GM12878 (cell line): ENCODE data around the gene ARL3. TPM values are rescaled to one million over a fixed set of nuclear protein-coding genes. Genes with fewer than 3 reads are reported as not detected.

Experiments used
- ATAC-seq: fragments of 200-7000 bp; cut with Tn5 transposase; 3 replicates; pipeline ENCODE4 v1.9.1; 2020; ENCODE audit warnings: mild to moderate bottlenecking, moderate library complexity
- BruUV-seq: library from RNA; stranded (reverse); fragments of 400-500 nt; replicated peaks from 2 replicates; lab custom pipeline; 2021; lab: Mats Ljungman, UMichigan
- CTCF ChIA-PET: fragments of 300-600 bp; sonication (Branson Sonifier 250); formaldehyde crosslinking; extraction: SDS; loops from one replicate; lab custom pipeline; 2021; ENCODE audit warnings: inconsistent platforms; lab: Yijun Ruan, JAX
- POLR2A ChIA-PET: fragments of 350-600 bp; formaldehyde crosslinking; extraction: SDS; loops from one replicate; lab custom pipeline; 2021; ENCODE audit warnings: inconsistent platforms; lab: Charles Lee
- RAD21 ChIA-PET: fragments of 300-600 bp; sonication (Branson Sonifier 250); formaldehyde crosslinking; loops from one replicate; lab custom pipeline; 2023; ENCODE audit warnings: antibody characterized with exemption; ENCODE audit not compliant: unreplicated experiment; lab: Charles Lee
- SMC1A ChIA-PET: fragments of 300-600 bp; sonication (Branson Sonifier 250); formaldehyde crosslinking; loops from one replicate; lab custom pipeline; 2023; ENCODE audit not compliant: unreplicated experiment, uncharacterized antibody; lab: Charles Lee
- DNase-seq: peaks from one replicate; pipeline ENCODE4 v3.0.0-alpha.2; 2011; ENCODE audit warnings: low read depth, low spot score
- FAIRE-seq: peaks from 3 replicates; lab custom pipeline; 2011; peaks lifted over from hg19 to GRCh38; lab: Jason Lieb, UNC
- H2AFZ ChIP-seq: 2 replicates; pipeline ENCODE4 v1.6.0; 2011; ENCODE audit warnings: low read depth, low read length, control low read depth; ENCODE audit not compliant: control insufficient read depth
- H3K27ac ChIP-seq: 2 replicates; pipeline ENCODE4 v1.5.1; 2011; ENCODE audit warnings: control low read depth; ENCODE audit not compliant: control insufficient read depth, insufficient read depth
- H3K27me3 ChIP-seq, 2 experiments: replicated peaks in 1 of 2; 2 replicates each; pipeline versions ENCODE4 v1.6.0 to v1.6.1; 2011; ENCODE audit warnings: low read length in 1 of 2; ENCODE audit not compliant: control insufficient read depth in 2 of 2, insufficient read depth in 2 of 2
- H3K36me3 ChIP-seq, 2 experiments: 2 replicates each; pipeline ENCODE4 v1.5.1; 2011; ENCODE audit warnings: low read length in 1 of 2; ENCODE audit not compliant: control insufficient read depth in 2 of 2, insufficient read depth in 2 of 2
- H3K4me1 ChIP-seq: 2 replicates; pipeline ENCODE4 v1.6.1; 2011; ENCODE audit warnings: mild to moderate bottlenecking, low read length, moderate library complexity, mixed read lengths; ENCODE audit not compliant: control insufficient read depth, insufficient read depth
- H3K4me2 ChIP-seq: 2 replicates; pipeline ENCODE4 v1.6.0; 2011; ENCODE audit warnings: control low read depth; ENCODE audit not compliant: control insufficient read depth, insufficient read depth
- H3K4me3 ChIP-seq: fragments of 200-600 bp; sonication (generic); 2 replicates; pipeline ENCODE4 v1.5.1; 2016
- H3K79me2 ChIP-seq: 2 replicates; pipeline ENCODE4 v1.6.0; 2011; ENCODE audit warnings: low read length; ENCODE audit not compliant: control insufficient read depth, insufficient read depth
- H3K9ac ChIP-seq: 2 replicates; pipeline ENCODE4 v1.8.0; 2011; ENCODE audit warnings: low read length, control low read depth, mixed read lengths; ENCODE audit not compliant: control insufficient read depth, insufficient read depth
- H3K9me3 ChIP-seq: replicated peaks from 3 replicates; pipeline ENCODE4 v1.5.1; 2011; ENCODE audit warnings: mild to moderate bottlenecking, low read length; ENCODE audit not compliant: control insufficient read depth, insufficient read depth
- H4K20me1 ChIP-seq: 2 replicates; pipeline ENCODE4 v1.6.0; 2011; ENCODE audit not compliant: control insufficient read depth, insufficient read depth
- BCLAF1 ChIP-seq: fragments of 450-650 bp; IDR thresholded peaks from 2 replicates; pipeline ENCODE4 v1.6.1; 2017; ENCODE audit warnings: antibody characterized with exemption, mild to moderate bottlenecking, moderate library complexity
- CHD4 ChIP-seq: fragments of 200-600 bp; sonication (generic); IDR thresholded peaks from 2 replicates; pipeline ENCODE4 v1.6.1; 2016; ENCODE audit warnings: mild to moderate bottlenecking
- MEF2A ChIP-seq: IDR thresholded peaks from 2 replicates; pipeline ENCODE4 v1.6.1; 2011; ENCODE audit warnings: low read depth, mild to moderate bottlenecking, low read length, moderate library complexity; ENCODE audit not compliant: insufficient read depth
- NR2C2 ChIP-seq: IDR thresholded peaks from 2 replicates; pipeline ENCODE4 v1.6.1; 2011; ENCODE audit warnings: borderline replicate concordance, low read depth; ENCODE audit not compliant: control insufficient read depth, insufficient read length
- RAD51 ChIP-seq: fragments of 450-650 bp; IDR thresholded peaks from 2 replicates; pipeline ENCODE4 v1.6.1; 2016; ENCODE audit warnings: moderate library complexity, mild to moderate bottlenecking, inconsistent platforms
- SMAD5 ChIP-seq: IDR thresholded peaks from 2 replicates; pipeline ENCODE4 v1.6.1; 2016; ENCODE audit warnings: antibody characterized with exemption, low read depth
- TCF3 ChIP-seq: IDR thresholded peaks from 2 replicates; pipeline ENCODE4 v1.6.1; 2012; ENCODE audit warnings: low read depth, mild to moderate bottlenecking, low read length, borderline replicate concordance; ENCODE audit not compliant: insufficient read depth
- WGBS: methylation state at CpG from one replicate; pipeline ENCODE4 v1.1.6; 2016; ENCODE audit warnings: low lambda C conversion rate; ENCODE audit not compliant: insufficient replicate concordance, insufficient coverage; ENCODE audit errors: missing lambda C conversion rate; 5-methylcytosine and 5-hydroxymethylcytosine counted together
- in situ Hi-C: fragments of 300-500 bp; cut with MboI; formaldehyde crosslinking; loops from 9 replicates; pipeline ENCODE4 v1.14.3; 2018; ENCODE audit warnings: mixed read lengths
- intact Hi-C: fragments of 100-400 bp; cut with micrococcal nuclease; formaldehyde crosslinking; loops from one replicate; pipeline ENCODE4 v1.14.2; 2022; ENCODE audit not compliant: unreplicated experiment
- polyA plus RNA-seq, 11 experiments: library from polyadenylated mRNA; depleted of rRNA in 4 of 11; unstranded in 6 of 11; stranded (reverse) in 5 of 11; fragments of >200 nt; fragmentation: Nextera tagmentation in 4 of 11; fragmentation: Illumina TruSeq in 1 of 11; extraction: Ambion mirVana in 4 of 11; extraction: Trizol in 1 of 11; gene quantifications; 1 replicate in 1 of 11; 2 replicates in 10 of 11; pipeline versions ENCODE4 v1.2.1 to v1.2.3, GENCODE V29; 2011 to 2016; ENCODE audit warnings: inconsistent platforms in 2 of 11, missing spikeins in 2 of 11, low read depth in 1 of 11
- total RNA-seq, 4 experiments: library from RNA; depleted of rRNA in 3 of 4; stranded (reverse); fragments of >200 nt in 3 of 4; fragmentation: Illumina TruSeq in 1 of 4; extraction: Trizol in 1 of 4; gene quantifications; 2 replicates each; pipeline versions ENCODE4 v1.2.1 to v1.2.3, GENCODE V29; 2013 to 2021

ARL3 gene
- total and polyA plus RNA-seq, 10 of the 15 experiments (the other 5 are each of a cell fraction or from before 2014, with no cell fraction given): 4.9 to 26.1 (median 11.0) TPM

DNA sequence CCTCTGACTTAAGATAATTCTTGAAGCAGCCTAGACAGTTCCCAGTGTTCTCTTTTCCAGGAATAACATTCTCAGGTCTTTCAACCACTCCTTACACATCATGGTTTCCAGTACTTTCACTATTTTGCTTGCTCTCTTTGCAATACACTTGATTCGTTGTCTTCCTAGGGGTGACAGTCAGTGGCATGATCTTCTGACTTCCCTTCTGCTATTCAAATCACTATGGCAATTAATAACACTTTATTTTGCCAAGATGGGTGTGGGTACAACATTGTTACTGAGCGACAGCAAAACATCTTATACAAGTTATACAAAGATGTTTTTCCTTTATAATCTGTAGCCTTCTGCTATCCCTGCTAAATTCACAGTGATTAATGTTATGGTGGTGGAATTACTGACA, 15.3 kb downstream of the ARL3 start:
- no peak for ATAC-seq
- H3K4me2 ChIP-seq: no peak overlapping the region
- H3K4me1 ChIP-seq: peaks cover 6% of the 10 kb centered on the region
- no peak for FAIRE-seq
- peaks cover 2 to 10% of the 10 kb centered on the region in 2 experiments for H3K36me3 ChIP-seq
- ChIA-PET SMC1A (interaction anchor here (1.2 to 1.6 kb wide), 2 partner anchors 20 to 24 kb away, joined by 4 read pairs; no protein-coding TSS in a partner anchor), CTCF (interaction anchor here (0.9 to 3.2 kb wide), 4 partner anchors 20 to 55 kb away, joined by 3 to 11 read pairs (median 6); no protein-coding TSS in a partner anchor), POLR2A (interaction anchor here (1.2 to 1.6 kb wide), 3 partner anchors 9 to 25 kb away, joined by 3 to 12 read pairs (median 3); no protein-coding TSS in a partner anchor), RAD21 (interaction anchor here (1.2 to 1.4 kb wide), 2 partner anchors 14 to 23 kb away, joined by 4 to 5 read pairs; no protein-coding TSS in a partner anchor)
- TF ChIP-seq MEF2A (no peak), CHD4 (no peak), SMAD5 (no peak), NR2C2 (no peak), TCF3 (no peak), BCLAF1 (no peak), RAD51 (no peak)
- DNase-seq: no peak
- intact Hi-C loops: no loop called here
- WGBS: 70% methylated on average over 2 of the region's 2 CpGs
- no peaks in the 10 kb centered on the region for H4K20me1 ChIP-seq
- H3K9me3 ChIP-seq: no peaks in the 10 kb centered on the region
- in situ Hi-C loops: no loop called here
- H3K79me2 ChIP-seq: no peaks in the 10 kb centered on the region
- no peaks in the 10 kb centered on the region for H3K27me3 ChIP-seq
- no peak overlapping the region for H2AFZ ChIP-seq
- no peak overlapping the region for H3K27ac ChIP-seq
- no peak overlapping the region for H3K4me3 ChIP-seq
- BruUV-seq: no TSS peak
- no peak overlapping the region for H3K9ac ChIP-seq
